Endothelial cell of umbilical vein (primary cell): ENCODE results near the gene PTGFRN. TPM values are rescaled to one million over a fixed set of nuclear protein-coding genes. Genes with fewer than 3 reads are reported as not detected.

Experiments used
- BruUV-seq: library from RNA; stranded (reverse); fragments of 400-500 nt; replicated peaks from 2 replicates; lab custom pipeline; 2021; lab: Mats Ljungman, UMichigan
- CTCF ChIA-PET: fragments of 300-600, 350-600 bp; sonication (Branson Sonifier 250); formaldehyde crosslinking; loops from one replicate; lab custom pipeline; 2021; ENCODE audit warnings: antibody characterized with exemption, inconsistent platforms; lab: Charles Lee
- POLR2A ChIA-PET: fragments of 300-600, 350-600 bp; sonication (Branson Sonifier 250); formaldehyde crosslinking; loops from one replicate; lab custom pipeline; 2021; ENCODE audit warnings: antibody characterized with exemption, inconsistent platforms; lab: Charles Lee
- DNase-seq: peaks from one replicate; pipeline ENCODE4 v3.0.0-alpha.2; 2011; ENCODE audit warnings: low read depth, low spot score
- FAIRE-seq: peaks from 2 replicates; lab custom pipeline; 2011; peaks lifted over from hg19 to GRCh38; lab: Jason Lieb, UNC
- H2AFZ ChIP-seq: 2 replicates; pipeline ENCODE4 v1.6.0; 2012; ENCODE audit warnings: low read depth, low read length, control low read depth, inconsistent platforms
- H3K27ac ChIP-seq: 2 replicates; pipeline ENCODE4 v1.5.1; 2011; ENCODE audit warnings: low read depth, mild to moderate bottlenecking, control low read depth, low read length, moderate library complexity; ENCODE audit not compliant: insufficient read depth
- H3K27me3 ChIP-seq, 2 experiments: 2 replicates each; pipeline versions ENCODE4 v1.6.0 to v1.6.1; 2011; ENCODE audit warnings: low read length in 2 of 2, mixed read lengths in 1 of 2; ENCODE audit not compliant: control insufficient read depth in 2 of 2, insufficient read depth in 2 of 2
- H3K36me3 ChIP-seq, 2 experiments: 2 replicates in 1 of 2; 3 replicates in 1 of 2; pipeline ENCODE4 v1.5.1; 2011; ENCODE audit warnings: low read length in 2 of 2, mild to moderate bottlenecking in 1 of 2, moderate library complexity in 1 of 2; ENCODE audit not compliant: control insufficient read depth in 2 of 2, insufficient read depth in 2 of 2; ENCODE audit errors: extremely low read depth in 1 of 2
- H3K4me1 ChIP-seq: 3 replicates; pipeline ENCODE4 v1.5.1; 2011; ENCODE audit warnings: mild to moderate bottlenecking, low read length; ENCODE audit not compliant: control insufficient read depth, insufficient read depth; ENCODE audit errors: extremely low read depth
- H3K4me2 ChIP-seq: 2 replicates; pipeline ENCODE4 v1.6.1; 2011; ENCODE audit warnings: low read length, control low read depth, mixed read lengths; ENCODE audit not compliant: insufficient read depth
- H3K4me3 ChIP-seq, 3 experiments: fragments of 200-600 bp in 1 of 3; sonication (generic), shearing (Covaris generic) in 1 of 3; replicated peaks in 1 of 3; 2 replicates each; pipeline ENCODE4 v1.5.1; 2011 to 2016; ENCODE audit warnings: control low read depth in 3 of 3, low read length in 3 of 3, mild to moderate bottlenecking in 2 of 3, inconsistent platforms in 1 of 3, low read depth in 1 of 3, moderate library complexity in 1 of 3; ENCODE audit not compliant: insufficient read depth in 1 of 3
- H3K79me2 ChIP-seq: 2 replicates; pipeline ENCODE4 v1.6.0; 2012; ENCODE audit warnings: low read length, inconsistent platforms; ENCODE audit not compliant: control insufficient read depth, insufficient read depth
- H3K9ac ChIP-seq: replicated peaks from 2 replicates; pipeline ENCODE3; 2011; ENCODE audit warnings: low read length, control low read depth; ENCODE audit not compliant: insufficient read depth; ENCODE audit errors: extremely low read depth
- H3K9me1 ChIP-seq: replicated peaks from 3 replicates; pipeline ENCODE4 v1.6.0; 2011; ENCODE audit warnings: mild to moderate bottlenecking, low read length; ENCODE audit not compliant: control insufficient read depth, insufficient read depth; ENCODE audit errors: extremely low read depth
- H3K9me3 ChIP-seq: replicated peaks from 2 replicates; pipeline ENCODE4 v1.5.1; 2012; ENCODE audit warnings: low read length, inconsistent platforms; ENCODE audit not compliant: control insufficient read depth, insufficient read depth
- H4K20me1 ChIP-seq: replicated peaks from 2 replicates; pipeline ENCODE3; 2011; ENCODE audit warnings: mild to moderate bottlenecking, low read length; ENCODE audit not compliant: control insufficient read depth, insufficient read depth; ENCODE audit errors: extremely low read depth
- EZH2 ChIP-seq: IDR thresholded peaks from 2 replicates; pipeline ENCODE4 v1.6.1; 2012; ENCODE audit warnings: borderline replicate concordance, low read depth, mild to moderate bottlenecking, moderate library complexity, low read length, inconsistent platforms; ENCODE audit not compliant: severe bottlenecking
- FOS ChIP-seq: IDR thresholded peaks from 2 replicates; pipeline ENCODE4 v1.6.1; 2011; ENCODE audit warnings: mild to moderate bottlenecking, low read length, moderate library complexity, borderline replicate concordance; ENCODE audit not compliant: insufficient read depth
- GATA2 ChIP-seq: IDR thresholded peaks from 2 replicates; pipeline ENCODE4 v1.7.0; 2011; ENCODE audit warnings: low read depth, mild to moderate bottlenecking, moderate library complexity, mixed read lengths, low read length; ENCODE audit not compliant: insufficient read length, insufficient read depth
- JUN ChIP-seq: IDR thresholded peaks from 2 replicates; pipeline ENCODE4 v1.6.1; 2011; ENCODE audit warnings: borderline replicate concordance, low read depth; ENCODE audit not compliant: insufficient read length, insufficient read depth
- MYC ChIP-seq: IDR thresholded peaks from one replicate; pipeline ENCODE4 v1.6.1; 2011; ENCODE audit warnings: mild to moderate bottlenecking, low read depth, low read length
- POLR2A ChIP-seq: IDR thresholded peaks from 2 replicates; pipeline ENCODE4 v1.6.1; 2012; ENCODE audit warnings: low read depth, mild to moderate bottlenecking, control low read depth, low read length
- POLR2AphosphoS5 ChIP-seq: IDR thresholded peaks from 2 replicates; pipeline ENCODE4 v1.6.1; 2012; ENCODE audit warnings: low read depth, mild to moderate bottlenecking, control low read depth, low read length, moderate library complexity; ENCODE audit not compliant: insufficient read depth
- dilution Hi-C: fragments of 300-500 bp; cut with MboI; formaldehyde crosslinking; loops from one replicate; pipeline ENCODE4 v1.15.0; 2019; ENCODE audit warnings: low sequenced_read_pairs; ENCODE audit not compliant: extremely low pct_ligation_motif_present
- intact Hi-C: fragments of 100-400 bp; cut with micrococcal nuclease; formaldehyde crosslinking; loops from one replicate; pipeline ENCODE4 v1.10.0; 2022
- polyA plus RNA-seq, 4 experiments: library from polyadenylated mRNA; depleted of rRNA in 3 of 4; stranded (reverse) in 3 of 4; unstranded in 1 of 4; fragments of >200 nt; gene quantifications; 2 replicates each; pipeline versions ENCODE4 v1.2.1 to v1.2.3, GENCODE V29; 2011 to 2012; ENCODE audit warnings: missing spikeins in 1 of 4
- total RNA-seq: library from RNA; stranded (reverse); gene quantifications from 2 replicates; pipeline ENCODE4 v1.2.3, GENCODE V29; 2021
- TF ChIP-seq, protein P1 (sequence below), 2 donors: IDR thresholded peaks; 1 replicate in 1 of 2; 2 replicates in 1 of 2; pipeline ENCODE4 v1.5.1; 2011; ENCODE audit warnings: low read length in 2 of 2, mild to moderate bottlenecking in 2 of 2, moderate library complexity in 2 of 2, control low read depth in 1 of 2, inconsistent platforms in 1 of 2, low read depth in 1 of 2; ENCODE audit not compliant: insufficient read depth in 1 of 2; ENCODE audit errors: extremely low read depth in 1 of 2
- TF ChIP-seq, protein P2 (sequence below): IDR thresholded peaks from 2 replicates; pipeline ENCODE4 v1.6.1; 2011; ENCODE audit not compliant: insufficient read depth, insufficient read length

PTGFRN gene
- total and polyA plus RNA-seq, 2 donors (not counting 3 experiments of a cell fraction or from before 2014, with no cell fraction given), result 39.6 to 60.7 TPM

DNA sequence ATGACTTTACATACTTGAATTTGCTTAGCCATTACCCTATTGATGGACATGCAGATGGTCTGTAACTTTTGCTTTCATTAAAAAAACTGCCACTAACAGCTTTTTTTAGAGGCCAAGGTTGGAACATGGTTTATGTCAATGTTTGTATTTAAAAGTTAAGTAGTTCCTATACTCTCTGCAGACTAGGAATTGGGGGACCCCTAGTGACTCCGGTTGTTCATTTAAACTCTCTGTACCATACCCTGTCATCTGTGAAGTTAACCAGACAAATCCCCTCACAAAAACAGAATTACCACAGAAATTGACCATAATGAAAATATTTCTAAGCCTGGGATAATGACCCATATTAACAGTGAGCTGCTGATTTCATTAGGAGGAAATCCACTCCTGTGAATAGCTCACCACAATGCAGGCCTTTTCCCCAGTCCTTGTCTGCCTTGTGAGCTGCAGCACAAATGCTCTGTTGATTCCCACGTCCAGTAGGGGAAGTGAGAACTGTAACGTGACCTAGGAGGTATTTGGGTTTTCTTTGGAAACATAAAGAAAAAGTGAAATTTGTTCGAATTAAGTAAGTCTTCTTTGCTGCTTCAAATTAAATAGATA is 61.6 kb downstream of the PTGFRN start:
- H3K9me1 ChIP-seq, result no peaks in the 10 kb centered on the region
- H4K20me1 ChIP-seq, result no peaks in the 10 kb centered on the region
- H3K4me3 ChIP-seq, result no peak overlapping the region
- H3K9me3 ChIP-seq, result no peaks in the 10 kb centered on the region
- no peaks in the 10 kb centered on the region for H3K4me1 ChIP-seq
- no TSS peak for BruUV-seq
- no peak for FAIRE-seq
- H3K36me3 ChIP-seq, result peaks cover 0 to 2% of the 10 kb centered on the region in 2 experiments
- no peaks in the 10 kb centered on the region for H3K27me3 ChIP-seq
- H3K27ac ChIP-seq, result no peak overlapping the region
- TF ChIP-seq FOS (no peak), GATA2 (no peak), POLR2A (no peak), POLR2AphosphoS5 (no peak), JUN (no peak), MYC (no peak), EZH2 (no peak)
- TF ChIP-seq, protein P1, sequence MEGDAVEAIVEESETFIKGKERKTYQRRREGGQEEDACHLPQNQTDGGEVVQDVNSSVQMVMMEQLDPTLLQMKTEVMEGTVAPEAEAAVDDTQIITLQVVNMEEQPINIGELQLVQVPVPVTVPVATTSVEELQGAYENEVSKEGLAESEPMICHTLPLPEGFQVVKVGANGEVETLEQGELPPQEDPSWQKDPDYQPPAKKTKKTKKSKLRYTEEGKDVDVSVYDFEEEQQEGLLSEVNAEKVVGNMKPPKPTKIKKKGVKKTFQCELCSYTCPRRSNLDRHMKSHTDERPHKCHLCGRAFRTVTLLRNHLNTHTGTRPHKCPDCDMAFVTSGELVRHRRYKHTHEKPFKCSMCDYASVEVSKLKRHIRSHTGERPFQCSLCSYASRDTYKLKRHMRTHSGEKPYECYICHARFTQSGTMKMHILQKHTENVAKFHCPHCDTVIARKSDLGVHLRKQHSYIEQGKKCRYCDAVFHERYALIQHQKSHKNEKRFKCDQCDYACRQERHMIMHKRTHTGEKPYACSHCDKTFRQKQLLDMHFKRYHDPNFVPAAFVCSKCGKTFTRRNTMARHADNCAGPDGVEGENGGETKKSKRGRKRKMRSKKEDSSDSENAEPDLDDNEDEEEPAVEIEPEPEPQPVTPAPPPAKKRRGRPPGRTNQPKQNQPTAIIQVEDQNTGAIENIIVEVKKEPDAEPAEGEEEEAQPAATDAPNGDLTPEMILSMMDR (IDR thresholded peaks at IDR 0.05; ENCODE audit: extremely low read depth in 1 of 2, insufficient read depth in 1 of 2, low read depth in 1 of 2, low read length in 2 of 2), result no peak
- TF ChIP-seq, protein P2, sequence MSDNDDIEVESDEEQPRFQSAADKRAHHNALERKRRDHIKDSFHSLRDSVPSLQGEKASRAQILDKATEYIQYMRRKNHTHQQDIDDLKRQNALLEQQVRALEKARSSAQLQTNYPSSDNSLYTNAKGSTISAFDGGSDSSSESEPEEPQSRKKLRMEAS, result no peak
- H3K79me2 ChIP-seq, result no peaks in the 10 kb centered on the region
- ChIA-PET POLR2A (no interaction called here), CTCF (no interaction called here)
- intact Hi-C loops, result no loop called here
- H3K4me2 ChIP-seq, result no peak overlapping the region
- dilution Hi-C loops, result no loop called here
- no peak for DNase-seq
- no peak overlapping the region for H3K9ac ChIP-seq
- no peak overlapping the region for H2AFZ ChIP-seq
